Skeletal muscle cell (primary cell): ENCODE results near the gene MACF1.

Experiments used
- DNase-seq: peaks from one replicate; pipeline ENCODE4 v3.0.0-alpha.2; 2010; ENCODE audit warnings: low read depth
- H3K4me3 ChIP-seq: 2 replicates; pipeline ENCODE4 v1.5.1; 2011; ENCODE audit warnings: low read depth, mild to moderate bottlenecking, control low read depth, low read length, moderate library complexity

Gene MACF1

DNA sequence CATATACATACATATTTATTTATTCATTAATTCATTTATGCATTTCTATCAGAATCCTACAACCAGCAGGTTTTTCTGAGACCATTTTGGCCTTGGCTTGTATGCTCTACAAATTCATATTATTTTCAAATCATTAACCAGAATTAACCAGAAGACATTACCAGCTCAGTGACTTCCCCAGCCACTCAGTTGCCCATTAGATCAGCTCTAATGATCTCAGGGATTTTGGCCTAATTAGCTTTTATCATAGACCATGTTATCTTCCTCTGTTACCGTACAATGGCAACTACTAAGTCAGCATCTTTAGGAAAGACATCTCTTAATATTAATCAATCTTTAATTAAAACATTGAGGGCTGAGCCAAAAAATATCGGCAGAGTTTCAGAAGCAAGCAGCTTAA lies 196.6 kb downstream of the MACF1 start:
- no peak for DNase-seq
- no peak overlapping the region for H3K4me3 ChIP-seq

DNA sequence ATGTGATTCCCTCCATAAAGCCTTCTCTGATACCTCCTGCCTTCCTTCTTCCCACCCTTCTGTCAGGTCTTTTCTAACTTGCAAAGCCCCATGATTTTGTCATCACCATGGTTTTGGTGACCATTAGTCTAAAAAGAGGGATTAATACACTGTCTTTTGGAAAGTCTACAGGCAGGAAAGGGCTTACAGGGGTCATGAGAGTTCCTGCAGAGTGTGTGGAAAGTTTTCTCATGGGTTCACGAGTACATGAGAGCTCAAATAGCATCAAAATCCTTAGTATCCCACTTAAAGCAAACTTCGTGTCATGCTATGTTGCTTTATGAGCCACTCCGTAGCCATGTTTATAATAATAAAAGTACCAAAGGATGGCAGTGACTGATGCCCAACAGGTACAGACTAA lies 200.4 kb downstream of the MACF1 start:
- H3K4me3 ChIP-seq: no peak overlapping the region
- DNase-seq: no peak

DNA sequence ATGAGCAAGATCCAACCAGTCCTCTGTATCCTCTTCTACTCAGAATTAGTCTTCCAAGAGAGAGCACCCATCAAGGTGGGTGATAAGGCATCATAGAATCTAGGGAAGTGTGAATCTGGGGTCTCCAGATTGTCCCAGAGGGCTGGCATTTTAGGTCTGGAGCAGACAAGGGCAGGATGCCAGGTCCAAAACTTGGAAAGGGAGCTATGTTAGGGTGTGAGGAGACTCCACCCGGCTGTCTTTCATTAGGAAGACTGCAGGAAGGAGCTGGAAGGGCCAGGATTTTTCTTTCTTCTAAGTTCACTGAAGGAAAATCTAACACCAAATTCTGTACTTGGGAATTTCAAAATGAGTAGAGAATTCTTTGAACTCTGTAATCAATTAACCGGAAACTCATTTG lies 200.9 kb downstream of the MACF1 start:
- no peak overlapping the region for H3K4me3 ChIP-seq
- no peak for DNase-seq

DNA sequence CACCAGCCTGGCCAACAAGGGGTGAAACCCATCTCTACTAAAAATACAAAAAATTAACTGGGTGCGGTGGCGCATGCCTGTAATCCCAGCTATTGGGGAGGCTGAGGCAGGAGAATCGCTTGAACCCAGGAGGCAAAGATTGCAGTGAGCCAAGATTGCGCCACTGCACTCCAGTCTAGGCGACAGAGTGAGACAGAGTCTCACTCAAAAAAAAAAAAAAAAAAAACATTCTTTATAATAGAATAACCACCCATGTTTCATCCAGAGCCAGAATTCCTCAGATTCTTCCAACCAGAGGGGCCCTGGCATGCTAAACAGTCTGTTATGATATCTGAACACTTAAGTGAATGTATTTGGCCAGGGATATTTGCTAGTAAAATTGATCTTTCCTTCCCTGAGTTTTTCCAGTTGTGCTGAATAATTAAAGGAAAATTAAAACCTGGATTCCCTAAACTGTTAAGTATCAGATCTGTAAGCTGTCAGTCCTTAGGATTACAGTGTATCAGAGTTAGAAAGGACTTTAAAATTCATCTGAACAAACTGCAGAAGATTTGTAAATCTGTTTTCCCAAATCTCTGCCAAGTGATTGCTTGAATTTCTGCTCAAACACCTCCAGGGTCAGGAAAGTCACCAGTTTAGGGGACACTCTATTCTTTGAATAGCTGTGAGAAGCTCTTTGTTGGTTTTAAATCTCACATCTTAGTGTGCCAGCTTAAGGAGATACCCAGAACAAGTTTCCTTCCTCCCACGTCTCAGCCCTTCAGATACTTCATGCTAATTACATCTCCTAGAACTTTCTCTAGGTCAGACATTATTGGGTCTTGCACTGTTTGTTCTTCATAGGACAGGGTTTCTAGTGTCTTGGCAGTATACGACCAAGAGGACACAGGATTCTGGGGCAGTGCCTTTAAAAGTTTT lies 202.3 kb downstream of the MACF1 start:
- DNase-seq: no peak

DNA sequence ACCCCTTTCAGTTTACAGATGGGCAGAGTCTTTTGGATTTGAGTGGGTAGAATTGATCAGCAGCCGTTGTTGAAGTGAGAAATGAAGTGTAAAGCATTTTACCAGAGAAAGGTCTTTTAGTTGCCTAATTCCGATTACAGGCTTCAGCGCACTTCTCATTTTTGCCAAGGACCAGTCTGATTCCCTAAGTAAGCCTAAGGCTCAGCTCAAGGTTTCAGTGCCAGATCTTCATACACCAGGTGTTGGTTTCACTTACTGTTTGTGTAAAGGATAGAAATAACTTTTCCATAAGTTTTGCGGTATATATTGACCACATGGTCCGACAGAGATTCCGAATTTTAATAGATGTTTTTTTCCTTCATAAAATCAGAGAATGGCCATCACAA lies 203.0 kb downstream of the MACF1 start:
- no peak for DNase-seq
- H3K4me3 ChIP-seq: peak overlapping the region; percentile 68

More for the DNA sequence above, 202.3 kb downstream of the MACF1 start:
- no peak overlapping the region for H3K4me3 ChIP-seq

DNA sequence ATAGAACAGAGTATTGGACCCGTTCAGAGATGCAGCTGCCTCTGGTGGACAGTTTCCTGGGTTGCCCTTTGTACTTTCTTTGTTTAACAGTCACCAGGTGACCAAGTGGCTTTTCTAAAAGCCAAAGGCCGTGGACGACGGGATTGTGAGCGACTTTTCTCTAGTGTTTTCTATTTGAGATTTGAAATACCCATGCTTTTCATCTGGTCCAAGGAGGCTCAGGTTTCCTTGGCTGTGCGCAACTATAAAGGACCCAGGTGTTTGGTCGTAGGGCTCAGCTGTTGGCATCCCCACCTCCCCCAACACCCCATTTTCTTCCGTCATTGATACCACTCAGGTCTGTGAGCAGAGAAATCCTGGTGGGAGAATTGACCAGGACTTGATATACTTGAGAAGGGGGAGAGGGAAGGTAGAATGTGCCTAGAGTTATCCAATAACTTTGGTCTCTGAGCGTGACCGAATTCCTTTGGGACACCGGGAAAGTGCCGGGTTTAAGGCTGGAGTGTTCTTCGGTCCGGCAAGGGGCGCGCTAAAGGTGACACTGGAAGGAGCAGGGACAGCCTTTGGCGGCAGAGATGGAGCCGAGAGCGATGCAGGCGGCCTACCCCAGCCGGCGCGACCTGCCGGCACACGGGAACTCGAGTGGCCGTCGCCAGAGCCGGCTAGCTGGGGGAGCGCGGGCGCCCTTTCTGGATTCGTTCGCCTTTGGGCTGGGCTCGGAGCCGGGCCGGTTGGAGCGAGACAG lies 203.6 kb downstream of the MACF1 start:
- no peak for DNase-seq
- peak overlapping the region; percentile 68 for H3K4me3 ChIP-seq

DNA sequence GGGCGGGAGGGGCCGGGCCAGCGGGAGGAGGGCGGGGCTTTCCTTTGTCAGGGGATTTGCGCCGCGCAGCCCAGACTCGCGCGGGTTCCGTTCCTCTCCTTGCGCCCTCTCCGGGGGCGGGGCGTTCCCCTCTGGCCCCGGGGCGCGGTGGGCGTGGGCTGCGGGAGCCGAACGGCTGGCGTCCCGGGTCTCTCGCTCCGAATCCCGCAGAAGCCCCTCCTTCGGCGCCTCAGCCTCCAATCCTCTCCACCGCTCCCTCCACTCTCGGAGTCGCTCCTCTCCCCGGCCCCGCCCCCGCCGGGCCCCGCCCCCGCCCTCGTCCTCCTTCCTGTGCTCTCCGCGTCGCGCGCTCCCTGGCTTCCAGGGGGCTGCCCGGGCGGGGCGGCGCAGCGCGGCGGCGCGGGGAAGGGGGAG lies 204.2 kb downstream of the MACF1 start:
- DNase-seq: peak; percentile 81

DNA sequence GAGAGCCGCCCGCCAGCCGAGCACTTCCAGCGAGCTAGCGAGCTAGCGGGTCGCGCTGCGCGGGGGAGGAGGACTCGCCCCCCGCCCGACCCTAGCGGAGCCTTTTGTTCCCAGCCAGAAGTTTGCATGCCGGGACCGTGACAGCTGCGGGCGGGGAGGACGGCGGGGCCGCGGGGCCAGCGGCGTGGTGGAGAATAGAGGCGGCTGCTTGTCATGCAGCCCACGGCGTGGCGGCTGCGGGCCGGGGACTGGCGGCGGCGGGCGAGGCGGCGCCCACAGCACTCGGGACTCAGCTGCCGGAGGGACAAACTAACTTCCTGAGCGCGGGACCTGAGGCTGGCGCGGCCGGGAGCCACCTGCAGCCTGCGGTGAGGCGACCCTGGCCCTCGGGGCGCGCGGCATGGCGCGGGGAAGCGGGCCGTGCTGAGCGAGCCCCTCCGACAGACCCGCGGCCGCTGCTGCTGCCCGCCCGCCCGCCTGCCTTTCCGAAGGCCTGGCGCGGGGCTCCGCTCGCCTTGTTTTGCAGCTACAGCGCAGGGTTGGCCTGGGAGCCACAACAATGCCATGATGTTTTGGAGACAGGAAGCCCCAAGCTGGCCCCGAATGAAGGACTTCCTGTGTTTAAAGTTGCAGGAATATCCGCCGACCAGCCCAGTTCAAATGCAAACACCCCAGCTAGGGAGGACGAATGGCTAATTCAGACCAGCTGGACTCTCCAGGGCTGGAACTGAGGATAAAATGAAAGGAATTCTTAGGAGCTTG lies 204.7 kb downstream of the MACF1 start:
- DNase-seq: no peak

More for the DNA sequence above, 204.2 kb downstream of the MACF1 start:
- peak overlapping the region; percentile 68 for H3K4me3 ChIP-seq

DNA sequence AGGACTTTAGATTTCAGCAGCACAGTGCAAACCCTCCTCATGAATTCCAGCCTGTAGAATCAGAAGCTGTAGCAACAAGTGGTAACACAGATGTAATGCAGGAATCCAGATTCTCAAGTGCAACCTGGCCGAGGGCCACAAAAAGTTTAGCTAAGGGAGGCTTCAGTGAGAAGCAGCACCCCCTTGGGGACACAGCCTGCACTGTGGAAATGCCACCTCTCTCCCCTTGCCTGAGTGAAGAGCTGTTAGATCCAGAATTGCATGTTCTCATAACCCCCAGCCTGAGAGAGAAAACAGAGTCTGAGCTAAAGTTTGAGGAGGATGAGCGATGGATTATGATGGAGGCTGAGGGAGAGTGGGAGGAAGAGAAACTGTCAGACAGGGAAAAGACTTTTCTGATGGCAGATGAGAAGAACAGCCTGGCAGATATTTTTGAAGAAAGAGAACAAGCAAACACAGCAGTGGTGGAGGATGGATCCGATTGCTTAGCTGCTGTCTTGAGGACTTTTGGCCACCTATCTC lies 206.5 kb downstream of the MACF1 start:
- peak; percentile 78 for DNase-seq
- peak overlapping the region; percentile 68 for H3K4me3 ChIP-seq

More for the DNA sequence above, 204.7 kb downstream of the MACF1 start:
- peak overlapping the region; percentile 68 for H3K4me3 ChIP-seq

DNA sequence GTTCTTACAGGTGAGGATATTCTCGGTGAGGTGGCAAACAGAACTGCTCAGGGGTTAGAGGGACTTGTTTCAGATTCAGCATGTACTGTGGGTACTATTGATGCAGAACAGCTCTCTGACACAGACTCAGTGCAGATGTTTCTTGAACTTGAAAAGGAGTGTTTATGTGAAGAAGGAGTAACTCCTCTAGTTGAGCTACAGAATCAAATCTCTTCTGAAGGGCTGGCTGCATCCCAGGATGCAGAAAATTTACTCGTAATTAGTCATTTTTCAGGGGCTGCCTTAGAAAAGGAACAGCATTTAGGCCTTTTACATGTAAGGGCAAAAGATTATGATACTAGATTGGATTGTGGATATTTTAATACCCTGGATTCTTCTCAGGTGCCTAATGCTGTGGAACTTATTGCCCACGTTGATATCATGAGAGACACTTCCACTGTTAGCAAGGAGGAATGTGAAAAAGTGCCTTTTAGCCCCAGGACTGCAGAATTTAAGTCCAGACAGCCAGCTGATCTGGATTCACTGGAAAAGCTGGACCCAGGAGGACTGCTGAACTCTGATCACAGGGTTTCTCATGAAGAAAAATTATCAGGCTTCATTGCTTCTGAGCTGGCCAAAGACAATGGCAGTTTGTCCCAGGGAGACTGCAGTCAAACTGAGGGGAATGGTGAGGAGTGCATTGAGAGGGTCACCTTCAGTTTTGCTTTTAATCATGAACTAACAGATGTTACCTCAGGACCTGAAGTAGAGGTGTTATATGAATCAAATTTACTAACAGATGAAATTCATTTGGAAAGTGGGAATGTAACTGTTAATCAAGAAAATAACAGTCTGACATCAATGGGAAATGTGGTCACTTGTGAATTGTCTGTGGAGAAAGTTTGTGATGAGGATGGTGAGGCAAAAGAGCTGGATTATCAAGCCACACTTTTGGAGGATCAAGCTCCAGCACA lies 207.3 kb downstream of the MACF1 start:
- DNase-seq: no peak
- H3K4me3 ChIP-seq: peak overlapping the region; percentile 68

DNA sequence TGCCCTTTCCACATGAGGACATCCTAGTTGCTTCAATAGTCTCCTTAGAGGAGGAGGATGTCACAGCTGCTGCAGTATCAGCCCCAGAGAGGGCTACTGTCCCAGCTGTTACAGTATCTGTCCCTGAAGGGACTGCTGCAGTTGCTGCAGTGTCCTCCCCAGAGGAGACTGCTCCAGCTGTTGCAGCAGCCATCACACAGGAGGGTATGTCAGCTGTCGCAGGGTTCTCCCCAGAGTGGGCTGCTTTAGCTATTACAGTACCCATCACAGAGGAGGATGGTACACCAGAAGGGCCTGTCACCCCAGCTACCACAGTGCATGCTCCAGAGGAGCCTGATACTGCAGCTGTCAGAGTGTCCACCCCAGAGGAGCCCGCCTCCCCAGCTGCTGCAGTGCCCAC lies 208.4 kb downstream of the MACF1 start:
- DNase-seq: no peak
- H3K4me3 ChIP-seq: no peak overlapping the region

DNA sequence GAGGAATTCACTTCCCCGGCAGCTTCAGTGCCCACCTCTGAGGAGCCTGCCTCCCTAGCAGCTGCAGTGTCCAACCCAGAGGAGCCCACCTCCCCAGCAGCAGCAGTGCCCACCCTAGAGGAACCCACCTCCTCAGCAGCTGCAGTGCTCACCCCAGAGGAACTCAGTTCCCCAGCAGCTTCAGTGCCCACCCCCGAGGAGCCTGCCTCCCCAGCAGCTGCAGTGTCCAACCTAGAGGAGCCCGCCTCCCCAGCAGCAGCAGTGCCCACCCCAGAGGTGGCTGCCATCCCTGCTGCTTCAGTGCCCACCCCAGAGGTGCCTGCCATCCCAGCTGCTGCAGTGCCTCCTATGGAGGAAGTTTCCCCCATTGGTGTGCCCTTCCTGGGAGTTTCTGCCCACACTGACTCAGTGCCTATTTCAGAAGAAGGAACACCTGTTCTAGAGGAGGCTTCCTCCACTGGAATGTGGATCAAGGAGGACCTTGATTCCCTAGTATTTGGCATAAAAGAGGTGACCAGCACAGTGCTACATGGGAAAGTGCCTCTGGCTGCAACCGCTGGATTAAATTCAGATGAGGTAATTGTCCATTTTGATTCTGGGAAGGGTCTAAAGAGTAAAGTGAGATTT lies 209.5 kb downstream of the MACF1 start:
- DNase-seq: no peak
- peak overlapping the region; percentile 5 for H3K4me3 ChIP-seq

DNA sequence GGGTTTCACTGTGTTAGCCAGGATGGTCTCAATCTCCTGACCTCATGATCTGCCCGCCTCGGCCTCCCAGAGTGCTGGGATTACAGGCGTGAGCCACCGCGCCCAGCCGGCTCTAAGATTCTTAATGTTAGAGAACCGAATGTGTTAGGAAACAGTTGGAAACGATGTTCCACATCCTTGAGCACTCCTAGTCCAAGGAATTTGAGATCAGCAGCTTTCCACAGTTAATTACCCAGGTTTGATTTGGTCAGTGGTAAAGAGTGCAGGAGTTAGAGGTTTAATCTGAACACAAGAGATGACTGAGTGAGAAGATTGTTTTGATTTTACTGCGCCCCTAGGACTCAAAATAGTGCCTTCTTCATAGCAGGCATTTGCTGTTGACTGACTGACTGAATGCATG lies 211.1 kb downstream of the MACF1 start:
- no peak for DNase-seq
- no peak overlapping the region for H3K4me3 ChIP-seq

DNA sequence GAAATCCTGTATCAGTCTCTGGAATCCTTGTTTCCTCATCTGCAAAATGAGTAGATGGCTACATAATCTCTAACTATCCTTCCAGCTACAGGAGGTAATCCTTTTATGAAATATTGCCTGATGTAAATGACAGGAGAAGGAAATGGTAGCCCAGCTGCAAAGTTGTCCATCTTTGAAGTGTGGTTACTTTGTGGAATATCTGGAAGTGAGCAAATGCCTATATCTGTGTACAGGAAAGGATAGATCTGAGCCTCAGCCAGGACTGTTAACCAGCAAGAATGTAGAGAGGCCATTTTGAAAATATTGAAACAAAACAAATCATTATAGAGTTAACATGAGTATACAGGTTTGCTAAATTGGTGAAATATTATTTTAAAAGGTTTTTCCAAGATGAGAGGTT lies 212.1 kb downstream of the MACF1 start:
- DNase-seq: no peak
- no peak overlapping the region for H3K4me3 ChIP-seq

DNA sequence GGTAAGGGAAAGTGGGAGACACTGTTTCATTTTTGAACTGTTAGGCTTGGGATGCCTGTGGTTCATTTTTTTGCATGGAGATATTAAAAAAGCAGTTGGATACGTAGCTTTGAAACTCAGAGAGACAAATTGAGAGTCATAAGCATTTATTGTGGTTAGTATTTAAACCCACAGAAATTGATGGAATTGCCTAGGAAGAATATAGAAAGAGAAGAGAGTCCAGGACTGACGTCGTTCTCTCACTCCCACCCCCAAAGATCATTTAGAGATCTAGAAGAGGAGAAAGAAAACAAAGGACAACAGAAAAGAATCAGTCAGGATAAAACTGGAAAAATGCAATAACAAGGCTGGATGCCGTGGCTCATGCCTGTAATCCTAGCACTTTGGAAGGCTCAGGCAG lies 213.7 kb downstream of the MACF1 start:
- H3K4me3 ChIP-seq: no peak overlapping the region
- DNase-seq: no peak

DNA sequence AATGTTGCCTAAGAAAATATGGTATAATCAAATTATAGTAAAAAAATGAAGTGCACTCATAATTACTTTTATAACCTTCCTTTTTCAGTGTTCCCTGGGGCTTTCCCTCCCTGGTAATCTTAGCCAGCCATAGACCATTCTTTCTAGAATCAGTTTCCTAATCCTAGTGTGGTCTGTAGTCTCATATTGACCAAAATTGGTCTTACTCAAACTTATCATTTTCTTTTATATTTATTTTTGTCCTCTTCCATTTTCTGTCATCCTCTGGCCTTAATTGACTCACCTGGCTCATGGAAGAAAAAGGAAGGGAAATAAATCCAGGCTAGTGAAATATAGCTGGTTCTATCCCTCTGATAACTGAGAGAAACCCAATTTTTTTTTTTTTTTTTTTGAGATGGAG lies 216.0 kb downstream of the MACF1 start:
- no peak for DNase-seq
- H3K4me3 ChIP-seq: no peak overlapping the region

DNA sequence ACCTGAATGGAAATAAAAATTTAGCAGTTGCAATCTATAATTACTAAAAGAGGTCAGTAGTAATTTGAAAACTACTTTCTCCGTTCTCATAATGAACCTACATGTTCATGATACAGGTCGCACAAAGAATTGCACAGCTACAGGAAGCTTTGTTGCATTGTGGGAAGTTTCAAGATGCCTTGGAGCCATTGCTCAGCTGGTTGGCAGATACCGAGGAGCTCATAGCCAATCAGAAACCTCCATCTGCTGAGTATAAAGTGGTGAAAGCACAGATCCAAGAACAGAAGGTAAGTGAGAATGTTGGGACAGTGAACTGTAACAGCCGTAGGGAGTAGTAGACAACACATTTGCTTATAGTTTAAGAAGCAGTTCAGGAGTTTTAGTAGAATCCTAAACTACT lies 218.1 kb downstream of the MACF1 start:
- DNase-seq: no peak

DNA sequence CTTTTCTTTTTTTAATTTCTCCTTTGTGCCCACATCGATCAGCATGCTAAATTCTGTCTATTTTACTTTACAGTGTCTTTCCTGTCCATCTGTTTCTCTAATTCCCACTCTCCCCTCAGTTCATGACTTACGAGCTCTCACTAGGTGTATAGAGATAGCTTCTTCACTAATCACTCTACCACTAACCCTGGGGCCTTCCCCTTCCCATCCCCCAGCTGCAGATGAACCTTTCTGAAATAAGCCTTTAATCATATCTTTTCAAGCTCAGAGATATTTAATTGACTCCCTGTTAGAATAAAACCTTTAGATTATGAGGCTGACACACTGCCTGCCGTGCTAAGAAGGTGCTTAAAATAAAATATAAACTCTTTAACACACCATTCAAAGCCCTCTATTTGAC lies 220.7 kb downstream of the MACF1 start:
- DNase-seq: no peak
- H3K4me3 ChIP-seq: no peak overlapping the region

More for the DNA sequence above, 218.1 kb downstream of the MACF1 start:
- H3K4me3 ChIP-seq: no peak overlapping the region
